Fibroblast of skin of left quadriceps (primary cell): ENCODE measurements around the gene PPP1R27.

Experiments used
- DNase-seq, 2 experiments: peaks; one replicate each; pipeline ENCODE4 v3.0.0-alpha.2; 2013; ENCODE audit warnings: low read depth in 2 of 2

The PPP1R27 gene

GRCh38 chr17:81804559-81805399, 30.1 kb downstream of the PPP1R27 start:
- DNase-seq, result no peak

- no peak for DNase-seq
These were observed 30.9 kb downstream of the PPP1R27 start, which contains the start of gene GCGR for GRCh38 chr17:81803728-81804558. TSS of gene GCGR (plus strand) at chr17:81804150. CDS start at chr17:81809019, 4,869 bp downstream.

GRCh38 chr17:81802856-81803643, 31.8 kb downstream of the PPP1R27 start:
- no peak for DNase-seq

GRCh38 chr17:81802048-81802758, 32.6 kb downstream of the PPP1R27 start:
- no peak for DNase-seq

GRCh38 chr17:81801327-81801726, 33.5 kb downstream of the PPP1R27 start:
- DNase-seq, result no peak

- DNase-seq, result no peak
These were observed 40.3 kb downstream of the PPP1R27 start for GRCh38 chr17:81794509-81794908.

GRCh38 chr17:81794074-81794476, 40.8 kb downstream of the PPP1R27 start:
- DNase-seq, result no peak

- no peak for DNase-seq
These were observed 41.9 kb downstream of the PPP1R27 start for GRCh38 chr17:81792675-81793615.
